Lower lobe of right lung (tissue), 2 donors: Measurements from ENCODE around the gene TCEAL4. TPM values are rescaled to one million over a fixed set of nuclear protein-coding genes. Genes with fewer than 3 reads are reported as not detected.

ENCODE experiments used
- ATAC-seq, 2 donors: fragments of 200-7000 bp; cut with Tn5 transposase; one replicate each; pipeline ENCODE4 v1.9.1; 2020 to 2022; ENCODE audit warnings: mild to moderate bottlenecking in 2 of 2, moderate library complexity in 2 of 2
- DNase-seq: peaks from one replicate; pipeline ENCODE4 v3.0.0-alpha.2; 2020
- H3K27ac ChIP-seq: fragments of 200-600 bp; one replicate; pipeline ENCODE4 v1.8.0; 2022
- H3K27me3 ChIP-seq: fragments of 200-600 bp; one replicate; pipeline ENCODE4 v1.8.0; 2022; ENCODE audit warnings: low read depth
- H3K36me3 ChIP-seq: fragments of 200-600 bp; one replicate; pipeline ENCODE4 v1.8.0; 2022; ENCODE audit warnings: mild to moderate bottlenecking
- H3K4me1 ChIP-seq: fragments of 200-600 bp; one replicate; pipeline ENCODE4 v1.8.0; 2022
- H3K4me3 ChIP-seq: fragments of 200-600 bp; one replicate; pipeline ENCODE4 v1.8.0; 2022; ENCODE audit warnings: mild to moderate bottlenecking
- H3K9me3 ChIP-seq: fragments of 200-600 bp; one replicate; pipeline ENCODE4 v1.8.0; 2022
- intact Hi-C: fragments of 100-400 bp; cut with DNase I; formaldehyde crosslinking; loops from one replicate; pipeline ENCODE4 v1.11.0; 2022
- total RNA-seq: library from RNA; stranded (reverse); fragmentation: NEBNext Ultra II Directional; extraction: Animal tissue kit (Norgen Biotek cat#: 25700); gene quantifications from one replicate; pipeline ENCODE4 v1.2.1, GENCODE V29; 2021
- TF ChIP-seq, protein P1 (sequence below): fragments of 200-600 bp; IDR thresholded peaks from one replicate; pipeline ENCODE4 v1.8.0; 2022; ENCODE audit warnings: antibody characterized with exemption, mild to moderate bottlenecking
- donor health status: DM: no; HTN: yes; CAD: no; lungs with severe emphysema.

TCEAL4 gene
- total RNA-seq, 1 donor from 2014 or later: 58.7 TPM

DNA sequence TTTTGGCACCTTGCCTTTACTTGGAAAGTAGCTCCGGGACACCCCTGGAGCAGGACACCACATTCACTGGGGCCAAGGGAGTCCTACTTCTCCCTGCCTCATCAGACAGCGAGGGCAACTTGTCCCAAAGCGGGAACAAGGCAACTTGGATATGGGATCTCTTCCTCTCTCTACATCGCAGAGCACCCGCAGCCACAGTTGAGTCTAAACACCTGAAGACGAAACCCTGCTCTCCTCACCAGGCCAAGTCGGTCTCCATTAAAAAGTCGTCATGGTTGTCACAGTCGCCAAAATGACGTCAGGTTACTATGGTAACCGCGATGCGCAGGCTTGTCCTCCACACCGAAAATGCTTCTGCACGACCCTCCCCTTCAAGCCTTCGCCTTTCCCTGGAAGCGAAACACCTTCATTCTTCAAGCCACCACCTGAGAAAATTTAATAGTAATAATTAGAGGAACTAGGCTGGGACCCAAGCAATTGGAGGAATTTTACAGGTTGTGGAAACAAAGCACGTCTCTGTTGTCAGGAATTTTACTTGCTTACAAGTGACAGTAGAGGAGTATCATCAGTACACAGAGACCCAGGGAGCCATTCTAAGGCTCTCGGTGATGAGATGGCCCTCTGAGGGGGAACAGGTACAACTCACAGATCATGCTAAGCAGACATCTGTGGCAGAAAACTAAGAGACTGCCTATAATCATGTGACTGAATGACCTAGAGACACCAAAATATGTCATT, 30.5 kb upstream of the TCEAL4 start:
- DNase-seq (no peak), ATAC-seq (peak in 1 of 2 donors; percentile 64)
- Histone ChIP-seq H3K4me3 (peak overlapping the region; percentile 32), H3K27me3 (no peaks in the 10 kb centered on the region), H3K27ac (no peak overlapping the region), H3K9me3 (no peaks in the 10 kb centered on the region), H3K36me3 (no peaks in the 10 kb centered on the region), H3K4me1 (no peaks in the 10 kb centered on the region)
- TF ChIP-seq, protein P1, sequence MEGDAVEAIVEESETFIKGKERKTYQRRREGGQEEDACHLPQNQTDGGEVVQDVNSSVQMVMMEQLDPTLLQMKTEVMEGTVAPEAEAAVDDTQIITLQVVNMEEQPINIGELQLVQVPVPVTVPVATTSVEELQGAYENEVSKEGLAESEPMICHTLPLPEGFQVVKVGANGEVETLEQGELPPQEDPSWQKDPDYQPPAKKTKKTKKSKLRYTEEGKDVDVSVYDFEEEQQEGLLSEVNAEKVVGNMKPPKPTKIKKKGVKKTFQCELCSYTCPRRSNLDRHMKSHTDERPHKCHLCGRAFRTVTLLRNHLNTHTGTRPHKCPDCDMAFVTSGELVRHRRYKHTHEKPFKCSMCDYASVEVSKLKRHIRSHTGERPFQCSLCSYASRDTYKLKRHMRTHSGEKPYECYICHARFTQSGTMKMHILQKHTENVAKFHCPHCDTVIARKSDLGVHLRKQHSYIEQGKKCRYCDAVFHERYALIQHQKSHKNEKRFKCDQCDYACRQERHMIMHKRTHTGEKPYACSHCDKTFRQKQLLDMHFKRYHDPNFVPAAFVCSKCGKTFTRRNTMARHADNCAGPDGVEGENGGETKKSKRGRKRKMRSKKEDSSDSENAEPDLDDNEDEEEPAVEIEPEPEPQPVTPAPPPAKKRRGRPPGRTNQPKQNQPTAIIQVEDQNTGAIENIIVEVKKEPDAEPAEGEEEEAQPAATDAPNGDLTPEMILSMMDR: no peak
- intact Hi-C loops: no loop called here

DNA sequence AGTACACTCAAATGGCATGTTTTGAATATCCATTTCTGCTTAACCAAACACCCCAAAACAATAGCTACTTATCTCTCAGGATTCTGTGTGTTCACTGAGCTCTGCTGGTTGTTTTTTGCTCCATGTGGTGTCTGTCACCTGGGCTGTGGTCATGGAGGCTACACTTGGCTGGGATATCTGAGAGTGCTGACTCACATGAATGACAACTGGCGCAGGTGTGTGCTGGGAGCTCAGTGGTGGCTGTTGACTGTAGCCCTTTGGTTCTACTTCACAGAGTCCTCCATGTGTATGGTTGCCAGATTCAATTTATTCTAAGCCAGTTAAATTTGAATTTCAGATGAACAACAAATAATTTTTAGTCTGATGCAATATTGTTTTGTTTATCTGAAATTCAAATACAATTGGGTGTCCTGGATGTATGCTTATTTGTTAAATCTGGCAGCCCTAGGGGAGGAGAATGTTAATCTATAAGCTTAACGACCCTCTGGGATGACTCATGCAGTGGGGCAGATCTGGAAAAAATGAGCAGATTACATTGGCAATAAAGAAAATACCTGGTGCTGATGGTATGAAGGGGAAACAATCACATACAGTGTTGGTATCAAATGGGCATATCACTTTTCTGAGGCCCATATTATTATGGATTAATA, 28.2 kb upstream of the TCEAL4 start:
- DNase-seq (no peak), ATAC-seq (no peak)
- intact Hi-C loops: no loop called here
- no peaks in the 10 kb centered on the region for H3K4me1 ChIP-seq
- H3K36me3 ChIP-seq: no peaks in the 10 kb centered on the region
- no peak overlapping the region for H3K27ac ChIP-seq
- no peaks in the 10 kb centered on the region for H3K27me3 ChIP-seq
- H3K9me3 ChIP-seq: no peaks in the 10 kb centered on the region
- TF ChIP-seq, protein P1: no peak
- H3K4me3 ChIP-seq: no peak overlapping the region

DNA sequence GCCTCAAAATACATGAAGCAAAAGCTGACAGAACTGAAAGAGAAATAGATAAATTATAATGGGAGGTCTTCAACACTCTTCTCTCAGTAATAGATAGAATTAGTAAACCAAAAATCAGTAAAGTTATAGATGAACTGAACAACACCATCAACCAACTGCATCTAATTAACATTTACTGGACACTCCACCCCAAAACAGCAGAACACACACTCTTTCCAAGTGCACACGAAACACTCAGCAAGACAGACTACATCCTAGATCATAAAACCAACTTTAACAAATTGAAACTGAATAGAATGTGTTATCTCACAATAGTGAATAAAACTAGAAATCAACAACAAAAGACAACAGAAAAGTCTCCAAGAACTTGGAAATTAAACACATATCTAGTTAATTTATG, 25.1 kb upstream of the TCEAL4 start:
- ATAC-seq (no peak), DNase-seq (no peak)
- intact Hi-C loops: no loop called here
- Histone ChIP-seq H3K4me3 (no peak overlapping the region), H3K9me3 (no peaks in the 10 kb centered on the region), H3K36me3 (no peaks in the 10 kb centered on the region), H3K4me1 (no peaks in the 10 kb centered on the region), H3K27ac (no peak overlapping the region), H3K27me3 (no peaks in the 10 kb centered on the region)
- TF ChIP-seq, protein P1: no peak

DNA sequence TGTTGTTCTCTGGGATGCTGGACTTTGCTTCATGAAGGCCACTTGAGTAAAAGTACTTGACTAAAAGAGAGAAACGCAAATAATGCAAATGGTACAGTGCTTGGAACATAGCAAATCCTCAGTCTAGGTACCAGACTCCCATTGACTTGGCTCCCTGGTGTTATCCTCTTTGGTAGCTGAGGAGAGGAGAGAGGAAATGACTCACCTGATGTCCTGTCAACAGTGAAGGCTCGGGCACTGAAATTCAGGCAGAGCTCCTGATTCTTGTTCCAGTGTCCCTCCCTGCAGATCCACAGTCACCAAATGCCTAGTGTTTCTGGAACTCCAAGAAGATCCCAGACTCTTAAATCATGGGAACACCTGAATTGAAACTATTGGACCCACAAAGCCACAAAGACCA, 22.5 kb upstream of the TCEAL4 start:
- intact Hi-C loops: no loop called here
- H3K4me1 ChIP-seq: no peaks in the 10 kb centered on the region
- H3K9me3 ChIP-seq: no peaks in the 10 kb centered on the region
- ATAC-seq (no peak), DNase-seq (no peak)
- no peak overlapping the region for H3K27ac ChIP-seq
- no peaks in the 10 kb centered on the region for H3K36me3 ChIP-seq
- no peaks in the 10 kb centered on the region for H3K27me3 ChIP-seq
- TF ChIP-seq, protein P1: no peak
- no peak overlapping the region for H3K4me3 ChIP-seq

DNA sequence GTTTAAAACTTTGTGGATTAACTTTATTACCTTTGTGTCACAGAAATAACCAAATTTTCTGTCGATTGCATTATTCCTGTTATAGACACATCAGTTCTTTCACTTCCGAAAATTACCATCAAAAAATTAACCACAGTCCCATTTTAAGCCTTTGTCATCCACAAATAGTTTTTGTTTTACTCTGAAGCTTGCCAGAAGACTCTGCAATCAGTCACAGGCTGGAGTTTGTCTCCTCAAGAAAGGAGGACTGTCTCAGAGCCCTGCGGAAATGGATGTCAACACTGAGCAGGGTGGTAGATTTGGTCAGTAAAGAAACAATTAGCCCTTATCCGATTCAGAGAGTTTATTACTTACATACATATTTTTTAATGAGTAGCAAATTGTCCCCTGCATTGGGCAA, 20.1 kb upstream of the TCEAL4 start:
- H3K36me3 ChIP-seq: no peaks in the 10 kb centered on the region
- H3K27me3 ChIP-seq: no peaks in the 10 kb centered on the region
- no peak overlapping the region for H3K27ac ChIP-seq
- H3K4me3 ChIP-seq: no peak overlapping the region
- no peaks in the 10 kb centered on the region for H3K4me1 ChIP-seq
- DNase-seq: no peak
- no peak for ATAC-seq
- no peaks in the 10 kb centered on the region for H3K9me3 ChIP-seq
- intact Hi-C loops: no loop called here
- TF ChIP-seq, protein P1: no peak
